ENCODE measurements around the gene TENT5A. TPM values are rescaled to one million over a fixed set of nuclear protein-coding genes. Genes with fewer than 3 reads are reported as not detected.

Gene TENT5A
- total RNA-seq, 2 donors from 2014 or later, result 20.1 to 32.8 TPM

GRCh38 chr6:81727876-81728517 is 24.5 kb downstream of the TENT5A start:
- TF ChIP-seq, protein P1, sequence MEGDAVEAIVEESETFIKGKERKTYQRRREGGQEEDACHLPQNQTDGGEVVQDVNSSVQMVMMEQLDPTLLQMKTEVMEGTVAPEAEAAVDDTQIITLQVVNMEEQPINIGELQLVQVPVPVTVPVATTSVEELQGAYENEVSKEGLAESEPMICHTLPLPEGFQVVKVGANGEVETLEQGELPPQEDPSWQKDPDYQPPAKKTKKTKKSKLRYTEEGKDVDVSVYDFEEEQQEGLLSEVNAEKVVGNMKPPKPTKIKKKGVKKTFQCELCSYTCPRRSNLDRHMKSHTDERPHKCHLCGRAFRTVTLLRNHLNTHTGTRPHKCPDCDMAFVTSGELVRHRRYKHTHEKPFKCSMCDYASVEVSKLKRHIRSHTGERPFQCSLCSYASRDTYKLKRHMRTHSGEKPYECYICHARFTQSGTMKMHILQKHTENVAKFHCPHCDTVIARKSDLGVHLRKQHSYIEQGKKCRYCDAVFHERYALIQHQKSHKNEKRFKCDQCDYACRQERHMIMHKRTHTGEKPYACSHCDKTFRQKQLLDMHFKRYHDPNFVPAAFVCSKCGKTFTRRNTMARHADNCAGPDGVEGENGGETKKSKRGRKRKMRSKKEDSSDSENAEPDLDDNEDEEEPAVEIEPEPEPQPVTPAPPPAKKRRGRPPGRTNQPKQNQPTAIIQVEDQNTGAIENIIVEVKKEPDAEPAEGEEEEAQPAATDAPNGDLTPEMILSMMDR (IDR thresholded peaks at IDR 0.05), result no peak
- Histone ChIP-seq H3K9me3 (no peaks in the 10 kb centered on the region), H3K4me3 (no peak overlapping the region), H3K9ac (ENCODE audit: low read depth in 2 of 2, low read length in 2 of 2) (no peak overlapping the region), H3K36me3 (no peaks in the 10 kb centered on the region), H3K4me1 (no peaks in the 10 kb centered on the region), H3K27ac (no peak overlapping the region), H3K27me3 (no peaks in the 10 kb centered on the region)
- intact Hi-C loops (cut with DNase I), result no loop called here
- DNase-seq, result no peak

DNA sequence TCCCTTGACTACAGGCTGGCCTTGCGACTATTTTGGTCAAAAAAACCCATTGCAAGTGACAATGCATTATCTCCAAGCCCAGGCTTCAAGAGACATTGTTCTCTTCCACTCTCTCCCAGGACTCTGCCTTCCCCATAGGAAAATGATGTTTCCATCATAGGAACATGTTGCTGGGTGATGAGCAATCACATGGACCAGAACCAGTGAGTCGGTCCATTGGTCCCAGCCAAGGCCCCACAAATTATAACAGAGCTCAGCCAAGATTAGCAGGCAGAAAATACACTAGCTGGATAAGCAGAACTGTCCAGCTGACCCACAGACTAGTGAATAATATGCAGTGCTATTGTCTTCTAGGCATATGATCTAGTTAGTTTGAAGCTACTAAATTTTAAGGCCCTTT is 27.4 kb downstream of the TENT5A start:
- intact Hi-C loops (cut with DNase I), result no loop called here
- no peak overlapping the region for H3K4me3 ChIP-seq
- no peak overlapping the region for H3K9ac ChIP-seq (ENCODE audit: low read depth in 2 of 2, low read length in 2 of 2)
- no peak overlapping the region for H3K27ac ChIP-seq
- H3K27me3 ChIP-seq, result no peaks in the 10 kb centered on the region
- H3K4me1 ChIP-seq, result no peaks in the 10 kb centered on the region
- DNase-seq, result no peak
- TF ChIP-seq, protein P1 (IDR thresholded peaks at IDR 0.05), result no peak
- H3K9me3 ChIP-seq, result no peaks in the 10 kb centered on the region
- no peaks in the 10 kb centered on the region for H3K36me3 ChIP-seq

DNA sequence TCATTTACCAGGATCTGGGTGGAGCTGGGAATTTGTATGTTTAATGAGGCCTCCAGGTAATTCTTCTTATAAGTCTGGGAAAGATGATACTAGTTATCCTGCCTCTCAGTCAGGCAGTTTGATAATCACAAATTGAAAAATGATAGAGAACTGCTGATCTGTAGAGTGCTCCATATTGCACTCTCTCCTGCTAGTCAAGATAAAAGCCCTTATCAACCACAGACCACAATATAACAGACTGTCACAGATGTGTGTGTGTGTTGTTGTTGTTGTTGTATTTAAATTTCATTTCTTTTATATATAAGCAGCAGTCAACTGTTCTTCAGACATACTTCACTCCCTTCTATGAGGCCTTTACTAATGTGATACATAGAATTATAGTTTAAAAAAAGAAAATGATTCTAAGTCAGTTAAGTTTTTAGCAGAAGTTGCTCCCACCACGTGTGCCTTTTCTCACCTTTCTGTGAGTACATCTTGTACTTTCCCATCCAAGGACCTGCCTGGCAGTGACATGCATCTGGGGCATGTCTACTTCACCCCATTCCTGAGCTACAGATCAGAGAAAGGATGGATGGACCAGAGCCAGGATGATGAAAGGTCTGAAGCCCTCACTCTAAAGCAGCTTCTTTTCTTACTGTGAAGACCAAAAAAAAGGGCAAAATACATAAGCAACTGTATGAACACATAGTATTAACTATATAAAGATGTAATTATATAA is 29.8 kb downstream of the TENT5A start:
- H3K4me1 ChIP-seq, result no peaks in the 10 kb centered on the region
- H3K36me3 ChIP-seq, result no peaks in the 10 kb centered on the region
- H3K9ac ChIP-seq (ENCODE audit: low read depth in 2 of 2, low read length in 2 of 2), result no peak overlapping the region
- intact Hi-C loops (cut with DNase I), result no loop called here
- no peak overlapping the region for H3K27ac ChIP-seq
- TF ChIP-seq, protein P1 (IDR thresholded peaks at IDR 0.05), result no peak
- H3K9me3 ChIP-seq, result no peaks in the 10 kb centered on the region
- DNase-seq, result no peak
- H3K27me3 ChIP-seq, result no peaks in the 10 kb centered on the region
- no peak overlapping the region for H3K4me3 ChIP-seq

DNA sequence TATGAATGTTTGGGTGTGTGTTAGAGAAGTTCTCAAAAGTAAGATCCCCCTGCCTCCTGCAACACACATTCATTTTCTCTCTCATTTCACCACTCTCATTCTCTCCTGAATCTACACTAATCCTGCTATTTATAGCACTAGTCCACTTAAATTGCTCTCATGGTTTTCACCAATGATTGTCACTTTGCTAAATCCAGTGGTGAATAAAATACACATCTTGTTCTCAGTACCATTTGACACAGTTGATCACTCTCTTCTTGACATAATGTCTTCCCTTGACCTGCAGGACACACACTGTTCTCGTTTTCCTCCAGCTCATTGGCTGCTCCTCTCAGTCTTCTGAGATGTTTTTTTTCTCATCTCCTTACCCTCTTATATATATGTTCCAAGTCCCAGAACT is 32.1 kb downstream of the TENT5A start:
- no peak overlapping the region for H3K9ac ChIP-seq (ENCODE audit: low read depth in 2 of 2, low read length in 2 of 2)
- no peaks in the 10 kb centered on the region for H3K9me3 ChIP-seq
- no peaks in the 10 kb centered on the region for H3K4me1 ChIP-seq
- H3K27ac ChIP-seq, result no peak overlapping the region
- H3K4me3 ChIP-seq, result no peak overlapping the region
- TF ChIP-seq, protein P1 (IDR thresholded peaks at IDR 0.05), result no peak
- no peaks in the 10 kb centered on the region for H3K36me3 ChIP-seq
- H3K27me3 ChIP-seq, result no peaks in the 10 kb centered on the region
- DNase-seq, result no peak
- intact Hi-C loops (cut with DNase I), result no loop called here

DNA sequence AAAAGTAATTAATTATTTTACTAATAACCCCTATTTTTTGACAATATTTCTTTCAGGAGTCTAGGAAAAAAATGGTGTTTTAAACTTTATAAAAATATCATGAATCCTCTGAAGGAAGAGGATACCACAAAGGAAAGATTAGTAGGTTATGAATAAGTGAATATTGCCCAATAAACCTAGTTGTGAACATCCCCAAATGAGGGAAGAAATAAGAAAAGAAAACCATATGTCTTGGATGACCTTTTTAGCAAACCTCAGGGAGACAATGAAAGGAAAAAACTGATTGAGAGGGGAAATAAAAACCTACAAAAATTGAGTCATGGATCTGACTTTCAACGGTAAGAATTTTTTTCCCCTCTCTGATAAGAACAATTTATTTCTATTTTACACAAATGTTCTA is 34.4 kb downstream of the TENT5A start:
- no peaks in the 10 kb centered on the region for H3K4me1 ChIP-seq
- intact Hi-C loops (cut with DNase I), result no loop called here
- no peaks in the 10 kb centered on the region for H3K9me3 ChIP-seq
- no peak overlapping the region for H3K4me3 ChIP-seq
- DNase-seq, result no peak
- H3K9ac ChIP-seq (ENCODE audit: low read depth in 2 of 2, low read length in 2 of 2), result no peak overlapping the region
- H3K36me3 ChIP-seq, result no peaks in the 10 kb centered on the region
- H3K27me3 ChIP-seq, result no peaks in the 10 kb centered on the region
- no peak overlapping the region for H3K27ac ChIP-seq
- TF ChIP-seq, protein P1 (IDR thresholded peaks at IDR 0.05), result no peak

Measured in colonic mucosa (tissue), 4 donors.